Fibroblast of skin of left quadriceps (primary cell): ENCODE measurements around the gene SHH.

Experiments
- DNase-seq, 2 experiments: peaks; one replicate each; pipeline ENCODE4 v3.0.0-alpha.2; 2013; ENCODE audit warnings: low read depth in 2 of 2

The SHH gene

DNA sequence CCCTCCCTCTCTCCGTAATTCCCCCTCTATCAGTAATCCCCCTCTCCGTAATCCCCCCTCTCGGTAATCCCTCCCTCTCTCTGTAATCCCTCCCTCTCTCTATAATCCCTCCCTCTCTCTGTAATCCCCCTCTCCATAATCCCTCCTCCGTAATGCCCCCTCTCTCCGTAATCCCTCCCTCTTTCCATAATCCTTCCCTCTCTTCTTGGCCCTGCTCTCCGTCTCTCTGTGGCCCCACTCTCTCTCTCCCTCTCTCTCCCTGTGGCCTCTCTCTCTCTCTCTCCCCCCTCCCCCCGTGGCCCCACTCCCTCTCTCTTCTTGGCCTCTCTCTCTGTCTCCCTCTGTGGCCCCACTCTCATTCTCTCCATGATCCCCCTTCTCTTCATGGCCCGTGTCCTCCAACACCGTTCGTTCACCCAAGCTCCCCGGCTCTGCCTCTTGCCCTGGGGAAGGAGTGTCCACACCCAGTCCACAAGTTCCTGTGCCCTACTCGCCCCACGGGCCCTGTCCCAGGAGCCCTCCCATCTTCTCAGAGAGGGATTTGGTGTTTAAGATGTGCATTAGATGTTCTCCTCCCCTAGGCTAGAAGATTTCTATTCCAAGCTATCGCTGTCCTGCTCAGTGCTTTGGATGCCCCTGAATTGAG, 19.8 kb downstream of the SHH start:
- DNase-seq: no peak

DNA sequence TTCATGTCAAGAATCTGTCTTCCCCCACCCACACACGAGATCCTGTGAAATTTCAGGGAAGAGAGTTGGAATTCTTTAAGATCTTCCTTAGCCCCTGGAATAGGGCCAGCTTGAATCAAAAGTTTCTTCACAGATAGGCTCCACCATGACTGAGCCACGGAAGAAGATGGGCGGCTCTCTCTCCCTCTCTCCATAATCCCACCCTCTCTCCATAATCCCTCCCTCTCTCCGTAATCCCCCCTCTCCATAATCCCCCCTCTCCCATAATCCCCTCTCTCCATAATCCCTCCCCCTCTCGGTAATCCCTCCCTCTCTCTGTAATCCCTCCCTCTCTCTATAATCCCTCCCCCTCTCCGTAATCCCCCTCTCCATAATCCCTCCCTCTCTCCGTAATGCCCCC, 20.4 kb downstream of the SHH start:
- DNase-seq: no peak

DNA sequence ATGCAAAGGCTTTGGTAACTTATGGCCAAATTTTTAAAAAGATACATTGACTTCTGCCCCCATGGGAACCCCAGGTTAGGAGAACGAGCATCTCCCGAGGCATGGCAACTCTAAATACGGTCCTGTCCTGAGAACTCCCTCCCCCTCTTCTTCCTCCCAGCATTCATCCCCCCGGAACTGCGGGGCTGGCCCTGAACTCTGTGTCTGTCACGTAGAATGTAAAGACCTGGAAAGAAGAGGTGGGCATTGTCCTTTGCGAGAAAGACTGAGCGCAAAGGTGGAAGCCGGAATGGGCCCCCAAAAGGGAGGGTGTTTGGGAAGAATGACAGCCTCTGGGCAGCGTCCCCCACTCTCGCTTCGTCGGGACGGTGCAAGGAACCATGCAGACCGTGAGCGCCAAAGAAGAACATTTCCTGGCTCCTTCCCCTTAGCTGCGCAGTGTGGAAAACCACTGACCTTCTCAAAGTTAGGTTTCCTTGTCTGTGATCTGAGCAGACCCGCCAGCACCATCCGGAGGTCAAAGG, 21.0 kb downstream of the SHH start:
- no peak for DNase-seq

DNA sequence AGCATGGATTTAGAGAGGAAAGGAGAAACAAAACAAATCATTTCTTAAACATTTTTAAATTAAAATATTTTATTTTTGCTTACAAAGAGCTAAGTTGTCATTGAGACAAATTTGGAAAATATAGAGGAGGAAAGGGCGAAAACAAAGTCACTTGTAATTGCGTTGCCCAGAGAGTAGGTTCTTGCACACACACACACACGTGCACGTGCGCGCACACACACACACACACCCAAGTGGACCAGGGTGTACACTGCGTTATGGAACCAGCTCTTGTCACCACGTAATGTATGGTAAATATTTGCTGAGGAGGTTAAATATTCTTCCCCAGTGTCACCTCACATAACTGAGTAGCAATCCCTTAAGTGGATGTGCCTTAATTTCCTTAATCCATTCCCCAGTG, 21.6 kb downstream of the SHH start:
- no peak for DNase-seq

DNA sequence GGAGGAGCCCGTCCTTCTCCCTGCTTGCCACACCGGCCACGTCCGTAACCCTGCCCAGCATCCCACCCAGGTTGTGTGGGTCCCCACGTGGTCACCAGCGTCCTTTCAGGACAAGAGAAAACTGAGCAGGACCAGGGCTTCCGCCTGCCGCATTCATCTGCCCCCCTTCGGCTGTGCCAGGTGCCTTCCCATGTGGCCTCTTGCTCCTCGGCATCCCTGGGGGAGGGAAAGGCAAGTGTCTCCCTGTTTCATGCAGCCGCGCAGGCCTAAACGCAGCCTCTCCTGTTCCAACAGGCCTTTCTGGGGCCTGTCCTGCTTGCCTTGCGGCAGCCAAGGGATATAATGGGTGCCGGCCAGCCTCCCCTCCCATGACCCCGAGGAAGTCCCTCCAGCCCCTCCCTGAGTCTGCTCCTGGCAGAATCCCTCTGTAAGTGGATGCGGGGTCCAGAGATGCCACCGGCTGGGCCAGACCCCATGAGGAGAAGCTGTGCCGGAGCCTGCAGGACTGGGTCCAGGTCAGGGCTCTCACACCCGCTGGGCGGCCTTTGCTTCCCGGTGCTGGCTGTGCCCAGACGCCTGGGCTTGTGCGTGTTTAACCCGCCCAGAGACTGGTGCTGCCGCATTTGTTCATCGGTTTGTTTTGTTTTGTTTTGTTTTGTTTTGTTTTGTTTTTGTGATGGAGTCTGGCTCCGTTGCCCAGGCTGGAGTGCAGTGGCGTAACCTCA, 23.1 kb downstream of the SHH start:
- DNase-seq: no peak

DNA sequence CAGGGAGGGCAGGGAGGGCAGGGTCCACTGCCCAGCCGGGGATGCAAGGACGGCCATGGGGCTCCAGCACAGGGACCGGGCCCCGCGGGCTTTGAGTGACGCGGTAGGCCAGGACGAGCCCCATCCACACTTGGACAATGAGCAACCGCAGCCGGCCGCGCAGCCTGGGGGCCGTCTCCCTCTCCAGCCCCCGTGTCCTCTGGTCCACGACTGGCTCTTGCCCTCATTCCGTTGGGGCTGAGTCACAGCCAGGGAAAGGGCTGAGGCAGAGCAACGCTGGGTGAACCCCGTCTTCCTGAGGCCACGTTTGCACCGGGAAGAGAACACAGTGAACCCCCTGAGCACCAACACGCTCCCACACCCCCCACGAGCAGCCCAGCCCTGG, 23.7 kb downstream of the SHH start:
- no peak for DNase-seq

DNA sequence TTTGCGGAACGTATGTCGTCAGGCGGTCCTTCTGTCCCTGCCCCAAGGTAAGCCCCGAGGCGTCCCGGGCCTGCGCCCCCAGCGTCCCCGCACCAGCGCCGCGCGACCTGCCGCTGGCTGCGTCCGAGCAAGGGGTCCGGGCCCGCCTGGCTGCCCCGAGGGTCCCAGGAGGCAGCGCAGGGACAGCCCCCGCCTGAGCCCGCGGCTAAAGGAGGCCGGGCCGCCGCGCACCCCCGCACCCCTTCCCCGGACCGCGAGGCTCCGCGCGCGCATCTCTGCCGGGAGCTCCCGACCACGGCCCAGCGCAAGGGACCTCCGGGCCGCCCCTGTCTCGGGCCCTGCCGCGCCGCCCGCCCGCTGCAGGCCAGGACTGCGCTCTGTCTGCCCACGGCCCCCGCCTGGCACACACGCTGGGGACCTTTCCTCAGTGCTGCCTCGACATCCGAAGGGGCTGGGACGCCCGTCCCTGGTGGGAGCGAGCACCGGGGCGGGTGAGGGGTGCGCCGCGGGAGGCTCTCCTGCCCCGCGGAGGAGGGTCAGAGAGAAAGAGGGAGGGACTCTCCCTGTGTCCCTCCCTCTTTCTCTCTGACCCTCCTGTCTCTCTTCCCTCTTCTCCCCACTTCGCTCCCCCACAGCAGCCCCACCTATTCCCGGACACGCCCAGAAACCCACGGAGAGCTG, 25.0 kb downstream of the SHH start:
- no peak for DNase-seq

DNA sequence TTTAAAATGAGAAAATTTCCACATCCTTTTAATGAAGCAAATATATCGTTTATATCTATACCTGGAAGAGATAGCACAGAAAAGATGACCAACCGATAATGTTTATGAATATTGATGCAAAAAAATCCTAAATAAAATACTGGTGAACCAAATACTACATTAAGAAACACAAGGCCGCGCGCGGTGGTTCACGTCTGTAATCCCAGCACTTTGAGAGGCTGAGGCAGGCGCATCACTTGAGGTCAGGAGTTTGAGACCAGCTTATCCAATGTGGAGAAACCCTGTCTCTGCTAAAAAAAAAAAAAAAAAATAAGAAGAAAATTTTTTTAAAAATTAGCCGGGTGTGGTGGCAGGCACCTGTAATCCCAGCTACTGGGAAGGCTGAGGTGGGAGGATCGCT, 25.8 kb downstream of the SHH start:
- no peak for DNase-seq

DNA sequence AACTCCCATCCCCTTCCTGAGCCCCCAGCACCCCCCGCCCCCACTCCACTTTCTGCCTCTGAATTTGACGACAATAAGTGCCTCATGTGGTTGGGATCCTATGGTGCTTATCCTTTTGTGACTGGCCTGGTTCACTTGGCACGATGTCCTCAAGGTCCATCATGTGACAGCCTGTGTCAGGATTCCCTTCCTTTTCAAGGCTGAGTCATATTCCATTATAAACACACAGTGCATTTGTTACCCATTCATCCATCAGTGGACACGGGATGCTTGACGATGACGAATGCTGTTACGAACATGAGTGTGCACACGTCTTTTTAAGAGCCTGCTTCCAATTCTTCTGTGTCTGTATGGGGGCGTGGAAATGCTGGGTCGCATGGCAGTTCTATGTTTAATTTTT, 26.7 kb downstream of the SHH start:
- no peak for DNase-seq

DNA sequence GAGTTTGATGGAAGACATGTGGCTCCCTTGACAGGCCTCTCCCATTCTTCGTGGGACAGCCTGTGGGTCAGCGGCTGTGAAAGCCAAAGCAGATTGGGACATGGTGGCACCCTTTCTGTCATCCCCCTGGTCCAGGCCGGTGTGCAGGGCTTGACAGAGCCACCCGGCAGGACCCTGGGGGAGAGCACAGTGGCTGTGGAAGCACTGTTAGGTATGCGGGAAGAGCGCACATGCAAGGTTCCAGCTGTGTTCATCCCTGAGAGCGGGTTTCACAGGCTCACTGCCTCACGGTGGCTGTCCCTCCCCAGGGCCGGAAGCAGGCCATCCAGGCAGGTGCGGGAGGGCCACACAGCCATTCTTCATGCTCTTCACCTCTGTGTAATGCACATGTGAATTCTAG, 29.8 kb downstream of the SHH start:
- no peak for DNase-seq

DNA sequence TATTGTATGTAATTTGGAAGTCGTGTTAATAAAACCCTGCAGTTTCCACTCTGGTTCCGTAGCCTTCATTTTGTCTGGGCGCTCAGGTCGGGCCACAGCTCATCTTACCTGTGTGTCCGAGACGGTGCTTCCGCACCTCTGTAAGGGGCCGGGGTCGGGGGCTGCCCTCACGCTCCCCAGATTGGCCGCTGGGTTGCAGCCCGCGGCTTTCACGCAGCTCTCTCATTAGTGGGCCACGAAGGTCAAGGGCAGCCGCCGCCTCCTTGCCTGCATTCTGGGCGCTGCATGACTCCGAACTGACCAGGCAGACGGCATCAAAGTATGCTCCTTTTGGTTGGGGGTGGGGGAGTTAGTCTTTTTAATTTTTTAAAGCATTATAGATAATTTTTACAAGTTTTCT, 30.8 kb downstream of the SHH start:
- no peak for DNase-seq

DNA sequence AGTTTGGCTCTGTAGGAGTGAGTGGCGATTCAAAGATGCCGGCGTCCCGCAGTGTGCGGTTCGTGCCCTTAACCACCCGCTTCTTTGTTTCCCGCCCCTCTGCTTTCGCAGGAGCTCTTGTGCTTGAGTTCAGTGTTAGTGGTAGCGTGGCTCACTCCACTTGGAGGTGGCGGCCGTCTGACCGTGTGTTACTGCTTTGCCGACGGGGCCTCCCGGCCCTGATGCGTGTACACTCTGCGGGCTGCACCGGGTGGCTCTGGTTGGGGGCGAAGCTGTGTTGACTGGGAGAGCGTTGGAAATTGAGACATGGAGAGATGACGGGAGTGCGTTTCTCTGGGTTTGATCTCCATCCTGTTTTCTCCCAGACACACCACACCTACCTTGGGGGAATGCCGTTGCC, 31.4 kb downstream of the SHH start:
- DNase-seq: no peak

DNA sequence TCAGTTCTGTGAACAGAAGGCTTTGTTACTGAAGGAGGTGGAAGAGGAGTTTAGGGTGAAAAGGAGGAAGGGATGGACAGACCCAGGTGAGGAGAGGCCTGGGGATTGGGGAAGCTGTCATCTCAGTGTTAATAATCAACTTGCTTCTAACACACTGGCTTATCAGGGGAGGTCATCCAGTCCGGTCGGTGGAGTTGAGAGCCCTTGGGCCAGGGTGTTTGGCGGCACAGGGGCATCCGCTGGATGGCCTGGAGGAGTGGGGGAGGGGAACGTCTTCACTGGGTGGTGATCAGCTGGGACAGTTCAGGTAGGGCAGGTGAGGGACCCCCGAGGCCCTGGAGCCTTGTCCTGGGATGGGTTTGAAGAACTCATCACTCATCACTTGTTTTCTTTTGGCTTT, 33.9 kb downstream of the SHH start:
- DNase-seq: no peak

DNA sequence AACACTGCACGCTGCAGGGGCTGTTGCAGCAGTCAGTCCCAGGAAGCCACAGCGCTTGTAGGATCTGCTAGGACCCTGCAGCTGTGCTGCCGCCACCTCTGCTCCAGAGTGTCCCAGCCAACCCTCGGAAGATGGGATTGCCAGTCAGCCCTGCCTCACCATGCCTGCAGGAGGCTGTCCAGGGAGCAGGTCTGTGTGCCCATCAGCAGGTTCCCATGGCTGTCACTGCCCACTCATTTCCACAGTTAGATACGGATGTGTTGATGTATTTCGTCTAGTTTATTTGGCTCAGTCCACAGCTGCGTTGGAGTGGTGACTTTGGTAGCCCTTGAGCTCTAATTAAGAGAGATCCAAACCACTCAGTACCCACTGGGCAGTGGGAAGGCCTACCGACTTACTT, 35.7 kb downstream of the SHH start:
- DNase-seq: no peak

DNA sequence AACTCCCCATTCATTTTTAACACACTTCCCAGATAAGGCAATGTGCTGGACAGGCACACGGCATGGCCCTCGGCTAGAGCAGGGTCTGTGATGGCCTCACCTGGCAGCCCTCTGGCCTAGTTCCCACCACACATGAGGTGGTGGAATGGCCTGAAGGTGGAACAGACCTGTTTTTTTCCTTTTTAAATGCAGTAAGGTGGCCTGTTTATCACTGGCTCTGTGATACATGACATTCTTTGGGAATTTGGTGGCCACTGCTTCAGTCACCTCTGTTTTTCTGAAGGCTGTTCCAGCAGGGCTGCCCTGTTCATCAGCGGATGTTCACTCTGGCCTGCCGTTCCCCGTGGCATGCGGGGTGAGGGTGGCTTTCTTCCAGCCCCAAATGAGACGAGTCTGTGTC, 36.6 kb downstream of the SHH start:
- no peak for DNase-seq

DNA sequence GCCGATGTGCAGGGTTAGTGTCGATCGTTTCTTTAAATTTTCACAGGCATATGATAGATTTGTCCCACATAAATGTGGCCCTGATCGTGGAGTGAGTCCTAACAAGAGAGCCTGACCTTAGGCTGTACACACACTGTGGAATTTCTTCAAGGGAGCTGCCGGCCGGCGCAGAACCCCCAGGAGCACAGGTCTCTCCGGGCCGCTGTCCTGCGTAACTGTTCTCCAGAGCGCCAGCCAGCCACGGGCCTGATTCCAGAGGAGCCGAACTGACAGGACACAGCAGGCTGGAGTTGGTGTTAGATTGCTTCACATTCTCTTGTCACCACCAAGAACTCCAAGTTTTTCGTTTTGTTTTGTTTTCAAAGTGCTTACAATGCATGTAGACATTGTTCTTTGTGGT, 37.3 kb downstream of the SHH start:
- DNase-seq: no peak

DNA sequence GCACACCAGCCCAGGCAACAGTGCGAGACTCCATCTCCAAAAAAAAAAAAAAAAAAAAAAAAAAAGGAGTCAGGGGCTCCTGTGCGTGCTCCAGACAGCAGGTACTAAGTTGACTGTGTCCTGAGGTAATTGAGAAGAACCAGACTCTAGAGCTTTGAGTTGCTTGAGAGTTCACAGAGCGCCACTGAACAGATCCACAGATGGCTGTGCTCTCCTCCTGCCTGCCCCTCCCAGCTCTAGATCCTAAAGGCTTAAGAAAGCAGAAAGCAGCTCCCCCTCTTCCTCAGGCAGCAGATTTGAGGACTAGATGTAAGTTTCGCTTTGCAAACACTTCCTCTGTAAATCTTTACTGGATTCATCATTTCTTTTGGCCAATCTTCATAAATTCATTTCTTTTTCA, 38.7 kb downstream of the SHH start:
- DNase-seq: no peak

DNA sequence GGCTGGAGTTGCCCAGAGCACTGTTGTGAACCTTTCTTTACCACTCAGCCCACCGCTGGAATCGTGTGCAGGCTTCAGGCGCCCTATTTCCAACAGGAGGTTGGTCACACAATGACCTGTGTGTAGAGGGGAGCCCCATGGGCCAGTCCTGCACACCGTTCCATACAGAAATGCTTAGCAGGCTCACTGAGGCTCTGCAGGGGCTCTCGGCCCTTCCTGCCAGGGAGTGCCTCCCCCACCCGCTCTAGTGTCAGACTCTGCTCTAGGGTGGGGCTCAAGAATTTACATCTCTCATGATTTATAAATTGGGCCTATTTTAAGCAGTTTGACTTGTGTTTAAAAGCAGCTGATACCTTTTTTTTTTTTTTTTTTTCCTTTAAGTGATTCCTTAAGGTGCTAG, 42.0 kb downstream of the SHH start:
- no peak for DNase-seq

DNA sequence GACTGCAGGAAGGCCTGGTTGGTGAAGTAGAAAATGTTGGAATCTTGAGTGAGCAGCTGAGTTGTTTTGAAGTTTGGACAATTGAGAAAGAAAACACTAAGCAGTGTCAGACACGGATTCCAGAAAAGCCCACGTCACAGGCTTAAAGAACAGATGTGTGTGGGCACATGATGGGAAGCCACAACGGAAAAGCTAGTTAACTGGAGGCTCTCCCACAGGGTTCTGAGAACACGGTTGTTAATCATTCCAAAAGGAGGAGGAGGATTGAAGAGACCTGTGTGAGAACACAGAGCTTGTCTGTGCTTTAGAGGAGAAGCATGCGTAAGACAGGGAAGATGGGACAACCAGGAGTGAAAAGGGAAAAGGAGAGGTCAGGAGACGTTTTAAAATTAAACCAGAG, 42.6 kb downstream of the SHH start:
- DNase-seq: peak; percentile 61

DNA sequence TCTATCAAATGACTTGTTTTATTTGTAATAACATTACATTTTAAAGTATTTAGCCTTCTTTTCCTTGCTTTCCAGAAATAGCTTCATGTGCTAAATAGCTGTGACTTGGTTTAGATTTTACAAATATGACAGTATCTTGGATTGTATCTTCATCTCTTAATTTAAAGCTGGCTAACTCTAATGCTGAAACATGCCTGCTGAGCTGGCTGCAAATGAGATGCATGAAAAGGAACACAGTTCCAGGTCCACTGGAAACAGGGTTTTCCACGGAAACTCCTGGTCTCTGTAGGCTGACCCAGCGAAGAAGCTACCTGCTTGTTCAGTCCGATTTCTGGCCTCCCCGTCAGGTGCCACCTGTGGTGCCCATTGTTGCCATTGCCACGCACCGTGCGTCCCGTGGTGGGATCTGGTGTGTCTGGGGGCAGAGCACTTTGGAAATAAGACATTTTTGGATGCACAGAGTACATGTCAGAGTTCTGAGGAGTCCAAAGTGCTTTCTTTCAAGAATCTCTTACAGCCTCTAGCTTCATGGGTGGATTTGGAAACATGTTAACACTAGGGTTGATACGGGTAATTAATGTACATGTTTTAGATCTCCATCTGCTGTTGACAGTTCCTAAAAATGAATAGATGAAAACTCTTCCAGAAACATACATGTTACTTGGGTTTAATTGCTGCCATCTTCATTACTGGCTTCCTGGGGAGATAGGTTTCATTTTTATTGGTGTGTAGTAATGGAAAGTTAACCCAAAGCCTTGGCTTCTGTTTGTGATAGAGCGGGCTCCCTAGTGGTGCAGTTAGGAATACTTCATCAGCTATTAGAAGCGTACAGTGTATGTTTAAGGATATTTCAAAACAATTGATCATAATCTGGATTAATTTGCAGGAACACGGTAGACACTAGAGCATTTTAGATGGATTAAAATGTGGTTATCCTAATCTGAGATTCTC, 45.0 kb downstream of the SHH start:
- DNase-seq: no peak

DNA sequence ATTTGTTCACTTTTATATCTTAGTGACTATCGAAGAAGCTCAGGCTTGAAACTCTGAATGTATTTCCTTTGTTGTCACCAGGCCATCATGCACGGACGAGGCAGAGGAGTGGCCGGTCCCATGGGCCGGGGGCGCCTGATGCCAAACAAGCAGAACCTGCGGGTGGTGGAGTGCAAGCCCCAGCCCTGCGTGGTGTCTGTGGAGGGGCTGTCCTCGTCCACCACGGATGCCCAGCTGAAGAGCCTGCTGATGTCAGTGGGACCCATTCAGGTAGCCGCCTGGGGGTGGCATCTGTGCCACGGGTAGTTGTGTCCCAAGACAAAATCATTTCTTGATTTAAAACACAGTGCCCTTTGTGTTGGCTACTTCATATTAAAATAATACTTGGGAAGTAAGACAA, 45.9 kb downstream of the SHH start:
- DNase-seq: no peak

DNA sequence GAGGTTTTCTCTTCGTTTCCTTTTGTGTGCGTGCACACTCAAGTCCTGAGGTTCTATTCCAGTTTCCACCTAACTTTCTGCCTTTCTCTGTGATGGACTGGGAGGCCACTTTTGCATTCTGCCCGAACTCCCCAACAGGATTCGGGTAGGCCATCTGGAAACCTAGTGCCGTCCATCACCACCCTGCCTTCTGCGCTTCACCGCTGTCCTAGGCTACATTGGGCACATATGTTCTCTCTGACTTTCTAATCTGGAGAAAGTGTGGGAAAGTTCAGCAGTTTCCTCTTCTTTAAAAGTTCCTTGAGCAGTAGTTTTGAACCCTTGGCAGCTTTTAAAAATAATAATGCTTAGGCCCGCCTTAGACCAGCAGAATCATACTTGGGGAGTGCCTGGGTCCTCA, 46.8 kb downstream of the SHH start:
- no peak for DNase-seq
